Gastroesophageal sphincter (tissue), 4 donors: ENCODE data around the gene FOXJ1. TPM values are rescaled to one million over a fixed set of nuclear protein-coding genes. Genes with fewer than 3 reads are reported as not detected.

Source experiments
- ATAC-seq: fragments of 150-250 bp; one replicate; pipeline ENCODE4 v1.9.1; 2016; ENCODE audit warnings: mild to moderate bottlenecking, moderate library complexity
- H3K27ac ChIP-seq, 4 donors: fragments of 200-600 bp; sonication (generic) in 3 of 4; 1 replicate in 3 of 4; 2 replicates in 1 of 4; pipeline ENCODE4 v1.5.1; 2016 to 2019
- H3K27me3 ChIP-seq: fragments of 200-600 bp; sonication (generic); one replicate; pipeline ENCODE4 v1.5.1; 2019
- H3K36me3 ChIP-seq, 2 donors: fragments of 200-600 bp; sonication (generic); one replicate each; pipeline ENCODE4 v1.5.1; 2019; ENCODE audit warnings: control low read depth in 1 of 2
- H3K4me1 ChIP-seq, 3 donors: fragments of 200-600 bp; sonication (generic); 1 replicate in 2 of 3; 2 replicates in 1 of 3; pipeline ENCODE4 v1.5.1; 2016 to 2019; ENCODE audit warnings: control low read depth in 2 of 3
- H3K4me3 ChIP-seq, 2 donors: fragments of 200-600 bp; sonication (generic); one replicate each; pipeline ENCODE4 v1.5.1; 2019; ENCODE audit warnings: mild to moderate bottlenecking in 1 of 2, moderate library complexity in 1 of 2
- H3K9me3 ChIP-seq, 3 donors: fragments of 200-600 bp; sonication (generic); one replicate each; pipeline ENCODE4 v1.5.1; 2017 to 2019; ENCODE audit warnings: control low read depth in 2 of 3
- EP300 ChIP-seq: sonication (generic); formaldehyde crosslinking; IDR thresholded peaks from one replicate; pipeline ENCODE4 v1.6.1; 2017; ENCODE audit warnings: antibody characterized with exemption, mild to moderate bottlenecking
- POLR2A ChIP-seq, 2 donors: fragments of 450-650 bp; IDR thresholded peaks; one replicate each; pipeline ENCODE4 v1.6.1; 2017; ENCODE audit warnings: antibody characterized with exemption in 2 of 2, mild to moderate bottlenecking in 2 of 2, moderate library complexity in 1 of 2
- POLR2AphosphoS5 ChIP-seq: sonication (generic); formaldehyde crosslinking; IDR thresholded peaks from one replicate; pipeline ENCODE4 v1.6.1; 2017; ENCODE audit warnings: antibody characterized with exemption
- WGBS, 2 donors: methylation state at CpG; one replicate each; pipeline ENCODE4 v1.1.5; 2018; ENCODE audit warnings: low coverage in 1 of 2; 5-methylcytosine and 5-hydroxymethylcytosine counted together
- total RNA-seq, 4 donors: library from RNA; depleted of rRNA; stranded (reverse); fragments of >200 nt; gene quantifications; one replicate each; pipeline ENCODE4 v1.1.0, GENCODE V29; 2016
- TF ChIP-seq, protein P1 (sequence below), 4 experiments: fragments of 200-600 bp in 2 of 4; fragments of 450-650 bp in 2 of 4; sonication (generic) in 1 of 4; IDR thresholded peaks; one replicate each; pipeline ENCODE4 v1.5.1; 2017 to 2019; ENCODE audit warnings: antibody characterized with exemption in 4 of 4, mild to moderate bottlenecking in 2 of 4, moderate library complexity in 2 of 4

The FOXJ1 gene
- total RNA-seq, 4 donors from 2014 or later, result not detected

DNA sequence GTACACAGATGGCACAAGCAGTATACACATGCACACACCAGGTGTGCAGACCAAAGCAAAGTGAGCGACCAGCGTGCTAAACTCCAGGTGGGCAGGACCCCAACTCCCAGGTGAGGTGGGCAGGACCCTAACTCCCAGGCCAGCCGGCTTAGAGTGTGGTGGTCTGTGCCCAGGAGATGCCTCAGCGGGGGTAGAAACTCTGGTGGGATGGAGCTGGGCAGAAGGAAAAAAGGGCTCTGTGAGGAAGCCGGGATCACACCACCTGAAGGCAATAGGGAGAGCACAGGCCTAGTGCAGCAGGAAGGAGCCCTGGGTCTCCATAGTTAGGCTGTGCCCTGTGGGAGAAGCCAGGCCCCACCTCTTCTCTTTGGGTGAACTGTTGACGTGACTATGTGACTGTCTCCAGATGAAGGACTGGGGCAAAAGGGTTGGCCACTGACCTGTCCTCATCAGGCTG lies 1.6 kb upstream of the FOXJ1 start:
- H3K27ac ChIP-seq, result no peak overlapping the region
- ATAC-seq, result no peak
- H3K27me3 ChIP-seq, result peaks cover 36% of the 10 kb centered on the region
- H3K36me3 ChIP-seq, result no peaks in the 10 kb centered on the region
- 87% methylated on average over 6 of the region's 6 CpGs; no CpG with 5 or more reads in 1 of the 2 donors for WGBS, 2 donors
- TF ChIP-seq, protein P1, sequence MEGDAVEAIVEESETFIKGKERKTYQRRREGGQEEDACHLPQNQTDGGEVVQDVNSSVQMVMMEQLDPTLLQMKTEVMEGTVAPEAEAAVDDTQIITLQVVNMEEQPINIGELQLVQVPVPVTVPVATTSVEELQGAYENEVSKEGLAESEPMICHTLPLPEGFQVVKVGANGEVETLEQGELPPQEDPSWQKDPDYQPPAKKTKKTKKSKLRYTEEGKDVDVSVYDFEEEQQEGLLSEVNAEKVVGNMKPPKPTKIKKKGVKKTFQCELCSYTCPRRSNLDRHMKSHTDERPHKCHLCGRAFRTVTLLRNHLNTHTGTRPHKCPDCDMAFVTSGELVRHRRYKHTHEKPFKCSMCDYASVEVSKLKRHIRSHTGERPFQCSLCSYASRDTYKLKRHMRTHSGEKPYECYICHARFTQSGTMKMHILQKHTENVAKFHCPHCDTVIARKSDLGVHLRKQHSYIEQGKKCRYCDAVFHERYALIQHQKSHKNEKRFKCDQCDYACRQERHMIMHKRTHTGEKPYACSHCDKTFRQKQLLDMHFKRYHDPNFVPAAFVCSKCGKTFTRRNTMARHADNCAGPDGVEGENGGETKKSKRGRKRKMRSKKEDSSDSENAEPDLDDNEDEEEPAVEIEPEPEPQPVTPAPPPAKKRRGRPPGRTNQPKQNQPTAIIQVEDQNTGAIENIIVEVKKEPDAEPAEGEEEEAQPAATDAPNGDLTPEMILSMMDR (IDR thresholded peaks at IDR 0.05), result no peak
- TF ChIP-seq POLR2A (IDR thresholded peaks at IDR 0.05), result no peak
- TF ChIP-seq POLR2AphosphoS5, result no peak
- TF ChIP-seq EP300, result no peak
- no peaks in the 10 kb centered on the region for H3K9me3 ChIP-seq
- no peak overlapping the region for H3K4me3 ChIP-seq
- H3K4me1 ChIP-seq, result peaks cover 0 to 42% (median 22%) of the 10 kb centered on the region in 3 donors

DNA sequence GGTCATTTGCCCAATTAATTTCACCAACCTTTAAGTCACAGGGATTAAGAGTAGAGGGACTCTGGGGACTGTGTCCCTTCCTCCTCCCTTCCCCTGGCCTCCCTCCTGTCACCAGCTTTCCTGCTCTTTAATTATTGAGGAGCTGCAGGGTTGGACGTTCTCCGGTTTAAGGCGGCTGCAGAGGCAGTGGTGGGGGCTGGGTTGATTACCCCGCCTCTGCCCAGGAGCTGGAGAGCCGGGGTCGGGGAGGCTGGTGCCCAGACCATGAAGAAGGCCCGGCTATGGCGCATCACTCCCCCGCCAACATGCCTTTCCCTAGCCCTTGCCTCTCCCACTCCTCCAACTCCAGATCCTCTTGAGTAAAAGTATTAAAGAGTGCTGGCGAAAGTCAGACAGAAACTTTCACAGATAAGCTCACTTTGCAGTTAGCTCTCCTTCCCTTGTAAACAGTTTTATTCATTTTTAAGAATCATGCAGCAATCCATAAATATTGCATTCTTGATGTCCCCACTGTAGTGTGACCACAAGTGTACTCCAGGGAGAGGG lies 1.1 kb upstream of the FOXJ1 start:
- Histone ChIP-seq H3K36me3 (no peaks in the 10 kb centered on the region), H3K4me1 (peaks cover 0 to 45% (median 22%) of the 10 kb centered on the region in 3 donors), H3K9me3 (no peaks in the 10 kb centered on the region), H3K27ac (no peak overlapping the region), H3K27me3 (peaks cover 41% of the 10 kb centered on the region), H3K4me3 (no peak overlapping the region)
- ATAC-seq, result no peak
- 80 to 97% methylated on average over 1 to 2 of the region's 10 CpGs for WGBS, 2 donors
- TF ChIP-seq POLR2A (IDR thresholded peaks at IDR 0.05) (no peak), POLR2AphosphoS5 (no peak), EP300 (no peak)
- TF ChIP-seq, protein P1 (IDR thresholded peaks at IDR 0.05), result no peak

DNA sequence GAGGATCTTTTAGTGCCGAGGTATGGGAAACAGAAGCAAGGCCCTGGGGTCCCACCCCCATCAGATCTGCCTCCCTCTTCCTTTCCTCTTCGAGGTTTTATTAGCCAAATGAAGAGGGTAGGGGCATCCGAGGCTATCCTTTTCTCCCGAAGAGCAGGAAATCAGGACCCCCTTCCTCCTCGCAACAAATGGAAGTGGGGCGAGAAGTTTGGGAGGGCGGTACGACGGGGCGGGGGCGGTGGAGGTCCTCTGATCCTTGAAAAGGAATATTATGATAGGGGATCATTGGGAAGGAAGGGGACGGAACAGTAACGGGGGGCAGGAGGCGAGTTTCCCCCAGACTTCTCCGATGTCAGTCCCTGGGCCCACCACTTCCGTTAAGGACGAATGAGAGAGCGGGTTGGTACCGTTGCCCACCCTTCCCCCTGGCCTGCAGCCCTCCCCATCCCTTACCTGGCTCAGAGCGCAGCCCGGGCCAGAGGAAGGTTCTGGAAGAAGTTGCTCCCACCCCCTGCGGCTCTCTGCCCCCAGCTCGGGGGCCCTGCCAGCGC lies 309 bp downstream of the FOXJ1 start:
- no peaks in the 10 kb centered on the region for H3K9me3 ChIP-seq
- peak overlapping the region; percentile 23 to 55 for H3K4me3 ChIP-seq
- no peak overlapping the region for H3K27ac ChIP-seq
- 5 to 7% methylated on average over 4 to 6 of the region's 24 CpGs for WGBS, 2 donors
- peaks cover 0 to 45% (median 22%) of the 10 kb centered on the region in 3 donors for H3K4me1 ChIP-seq
- H3K36me3 ChIP-seq, result no peaks in the 10 kb centered on the region
- H3K27me3 ChIP-seq, result peaks cover 55% of the 10 kb centered on the region
- TF ChIP-seq EP300, result no peak
- no peak for TF ChIP-seq POLR2A (IDR thresholded peaks at IDR 0.05)
- no peak for ATAC-seq

DNA sequence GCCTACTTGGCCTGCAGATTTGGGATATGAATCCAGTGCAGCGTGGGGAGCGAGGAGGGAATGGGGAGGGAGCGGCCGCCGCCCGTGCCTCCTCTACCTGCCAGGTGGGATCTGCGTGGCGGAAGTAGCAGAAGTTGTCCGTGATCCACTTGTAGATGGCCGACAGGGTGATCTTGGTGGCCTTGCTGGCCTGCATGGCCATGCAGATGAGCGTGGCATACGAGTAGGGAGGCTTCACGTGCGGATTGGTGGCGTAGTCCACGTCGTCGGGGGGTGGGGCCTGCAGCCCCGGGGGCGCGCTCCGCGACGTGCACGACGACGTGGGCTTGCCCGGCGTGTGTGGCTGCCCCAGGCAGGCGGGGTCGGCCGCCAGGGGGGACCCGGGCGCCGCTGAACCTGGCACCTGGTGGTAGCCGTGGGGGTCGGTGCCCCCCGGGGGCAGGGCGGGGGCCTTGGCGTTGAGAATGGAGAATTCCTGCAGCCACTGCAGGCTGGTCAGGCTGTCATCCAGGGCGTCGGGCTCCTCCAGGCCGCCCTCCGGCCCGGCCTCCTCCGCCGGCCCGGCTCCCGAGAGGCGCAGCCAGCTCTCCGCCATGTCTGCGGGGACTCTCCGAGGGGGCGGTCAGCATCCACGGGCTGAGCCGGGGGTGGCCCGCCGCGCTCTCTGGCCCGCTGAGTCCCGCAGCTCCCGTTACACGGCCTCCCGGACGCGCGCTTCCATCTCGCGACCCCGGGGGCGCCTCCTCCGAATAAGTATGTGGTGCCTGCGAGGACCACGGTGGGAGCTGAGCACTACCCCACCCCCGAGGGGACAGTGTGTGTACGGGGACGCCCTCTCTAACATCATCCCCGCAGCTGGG lies 1.0 kb downstream of the FOXJ1 start:
- 24% methylated on average over 5 of the region's 78 CpGs; no CpG with 5 or more reads in 1 of the 2 donors for WGBS, 2 donors
- H3K9me3 ChIP-seq, result no peaks in the 10 kb centered on the region
- no peak for ATAC-seq
- peak overlapping the region in 1 of 2 donors; percentile 28 for H3K4me3 ChIP-seq
- peaks cover 62% of the 10 kb centered on the region for H3K27me3 ChIP-seq
- no peak overlapping the region for H3K27ac ChIP-seq
- no peaks in the 10 kb centered on the region for H3K36me3 ChIP-seq
- peaks cover 0 to 41% (median 22%) of the 10 kb centered on the region in 3 donors for H3K4me1 ChIP-seq
- no peak for TF ChIP-seq EP300
- TF ChIP-seq POLR2A (IDR thresholded peaks at IDR 0.05), result no peak
- no peak for TF ChIP-seq POLR2AphosphoS5
- TF ChIP-seq, protein P1 (IDR thresholded peaks at IDR 0.05), result no peak

DNA sequence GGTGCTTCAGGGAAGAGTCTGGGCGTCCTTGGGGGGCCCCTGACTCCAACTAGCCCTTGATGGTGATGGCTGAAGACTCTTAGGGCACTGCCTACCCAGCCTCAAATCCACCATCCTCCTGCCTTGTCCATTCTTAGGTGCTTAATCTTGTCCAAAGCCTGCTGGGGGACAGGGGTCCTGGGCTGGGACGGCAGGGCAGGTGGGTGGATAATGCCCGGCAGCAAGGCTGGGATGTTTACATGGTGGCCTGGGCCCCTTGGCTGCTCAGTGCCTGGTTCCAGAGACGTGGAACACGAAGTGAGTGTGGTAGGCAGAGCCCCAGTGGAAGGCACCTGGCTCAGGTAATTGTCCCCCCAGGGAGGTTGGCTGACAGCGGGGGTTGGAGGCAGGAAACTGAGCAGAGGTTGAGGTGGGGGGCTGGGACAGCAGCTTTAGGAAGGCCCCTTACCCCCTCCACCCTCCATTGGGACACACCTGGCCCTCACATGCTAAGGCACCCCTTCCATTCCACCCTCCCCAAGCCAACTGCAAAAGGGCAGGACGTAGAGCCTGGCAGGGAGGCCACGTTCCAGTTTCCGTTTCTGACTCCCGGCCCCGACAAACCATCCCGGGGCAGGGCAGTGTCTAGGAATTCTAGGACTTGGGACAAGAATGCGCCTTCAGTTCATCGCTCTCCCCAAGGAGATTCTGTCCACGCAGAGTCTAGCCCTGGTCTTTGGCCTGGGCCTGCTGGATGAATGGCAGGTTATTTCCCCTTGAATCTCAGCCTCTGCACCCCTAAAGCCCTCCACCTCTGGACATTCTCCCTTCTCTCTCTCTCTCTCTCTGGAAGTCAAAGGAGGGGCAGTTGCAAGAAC lies 1.9 kb downstream of the FOXJ1 start:
- H3K9me3 ChIP-seq, result no peaks in the 10 kb centered on the region
- H3K4me1 ChIP-seq, result peaks cover 0 to 39% (median 22%) of the 10 kb centered on the region in 3 donors
- ATAC-seq, result no peak
- no peaks in the 10 kb centered on the region for H3K36me3 ChIP-seq
- H3K4me3 ChIP-seq, result no peak overlapping the region
- H3K27me3 ChIP-seq, result peaks cover 71% of the 10 kb centered on the region
- H3K27ac ChIP-seq, result no peak overlapping the region
- no peak for TF ChIP-seq EP300
- TF ChIP-seq POLR2A (IDR thresholded peaks at IDR 0.05), result no peak
- TF ChIP-seq POLR2AphosphoS5, result no peak
- TF ChIP-seq, protein P1 (IDR thresholded peaks at IDR 0.05), result no peak
- WGBS, 2 donors, result 34 to 43% methylated on average over 3 to 9 of the region's 15 CpGs
